HG03039 (cell line): ENCODE data around the gene SLC34A1.
"Not testable (repeated sequence)": the region's sequence is repeated elsewhere in the genome, so short reads cannot be mapped to it uniquely, and the experiment has no call there.

Experiments used
- ATAC-seq: cut with Tn5 transposase; IDR thresholded peaks from one replicate; pipeline ENCODE4 v1.9.1; 2021; ENCODE audit warnings: mild to moderate bottlenecking, moderate library complexity; ENCODE audit not compliant: unreplicated experiment

SLC34A1 gene

DNA sequence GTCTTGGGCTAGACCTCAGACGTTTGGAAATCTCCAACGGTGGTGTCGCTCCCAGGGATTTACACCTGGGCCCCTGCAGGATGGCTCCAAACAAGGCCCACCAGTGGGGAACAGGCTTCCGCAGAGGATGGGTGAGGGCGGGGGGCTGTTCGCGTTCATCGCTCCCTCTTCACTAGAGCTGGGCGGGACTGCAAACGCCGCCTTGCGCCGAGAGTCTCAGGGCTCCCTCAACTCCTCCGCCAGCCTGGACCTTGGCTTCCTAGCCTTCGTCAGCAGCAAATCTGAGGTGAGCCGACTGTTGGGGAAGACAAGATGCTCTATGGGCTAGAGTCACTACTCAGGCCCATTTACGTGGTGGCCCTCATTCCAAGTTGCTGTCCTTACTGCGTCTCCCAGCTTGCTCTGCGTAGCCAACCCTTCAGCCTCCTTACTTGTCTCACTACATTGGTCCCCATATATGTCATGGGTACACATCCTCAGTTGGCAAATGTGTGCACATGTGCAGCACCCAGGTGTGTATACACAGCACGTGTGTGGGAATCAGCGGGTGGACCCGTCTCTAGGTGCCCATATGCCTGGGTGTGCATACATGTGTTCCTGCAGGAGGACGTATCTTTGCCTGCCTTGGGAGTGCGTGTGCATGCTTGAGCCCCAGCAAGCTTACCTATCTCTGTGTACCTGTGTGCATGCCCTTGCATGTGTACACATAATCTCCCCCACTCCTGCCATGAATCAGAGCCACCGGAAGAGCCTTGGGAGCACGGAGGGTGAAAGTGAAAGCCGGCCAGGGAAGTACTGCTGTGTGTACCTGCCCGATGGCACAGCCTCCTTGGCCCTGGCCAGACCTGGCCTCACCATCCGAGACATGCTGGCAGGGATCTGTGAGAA lies 16.0 kb upstream of the SLC34A1 start:
- ATAC-seq, result no peak

DNA sequence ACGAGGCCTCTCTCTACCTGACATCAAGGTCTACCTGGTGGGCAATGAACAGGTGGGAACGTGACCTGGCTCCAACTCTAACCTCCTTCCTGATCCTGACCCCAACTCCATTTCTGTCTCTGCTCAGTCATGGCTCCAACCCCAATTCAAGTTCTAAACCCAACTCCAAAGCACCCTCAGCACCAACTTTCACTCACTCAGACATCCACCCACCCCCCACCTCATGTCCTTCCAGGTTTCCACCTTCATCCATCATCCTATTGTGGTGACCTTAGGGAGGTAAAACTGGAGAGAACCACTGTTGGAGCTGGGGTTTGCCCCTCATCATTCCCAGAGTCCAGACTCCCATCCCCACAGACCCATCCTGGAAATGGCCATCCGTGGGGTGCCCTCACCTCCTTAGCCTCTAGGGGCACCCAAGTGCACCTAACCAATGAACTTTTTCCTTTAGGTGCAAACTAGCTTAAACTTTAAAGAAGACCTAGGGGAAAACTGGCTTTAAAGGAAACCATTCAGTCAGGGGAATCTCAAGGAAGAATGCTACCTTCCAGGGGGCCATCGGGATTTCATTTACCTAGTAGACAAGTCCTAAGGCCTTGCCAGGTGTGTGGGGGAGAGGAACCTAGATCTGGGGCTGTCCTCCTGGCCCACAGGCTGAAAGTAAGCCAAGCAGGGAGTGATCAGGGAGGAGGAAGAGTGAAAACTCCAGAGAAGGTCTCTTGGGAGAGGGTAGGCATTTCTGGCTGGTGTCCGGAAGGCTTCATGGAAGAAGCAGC lies 15.2 kb upstream of the SLC34A1 start:
- no peak for ATAC-seq

DNA sequence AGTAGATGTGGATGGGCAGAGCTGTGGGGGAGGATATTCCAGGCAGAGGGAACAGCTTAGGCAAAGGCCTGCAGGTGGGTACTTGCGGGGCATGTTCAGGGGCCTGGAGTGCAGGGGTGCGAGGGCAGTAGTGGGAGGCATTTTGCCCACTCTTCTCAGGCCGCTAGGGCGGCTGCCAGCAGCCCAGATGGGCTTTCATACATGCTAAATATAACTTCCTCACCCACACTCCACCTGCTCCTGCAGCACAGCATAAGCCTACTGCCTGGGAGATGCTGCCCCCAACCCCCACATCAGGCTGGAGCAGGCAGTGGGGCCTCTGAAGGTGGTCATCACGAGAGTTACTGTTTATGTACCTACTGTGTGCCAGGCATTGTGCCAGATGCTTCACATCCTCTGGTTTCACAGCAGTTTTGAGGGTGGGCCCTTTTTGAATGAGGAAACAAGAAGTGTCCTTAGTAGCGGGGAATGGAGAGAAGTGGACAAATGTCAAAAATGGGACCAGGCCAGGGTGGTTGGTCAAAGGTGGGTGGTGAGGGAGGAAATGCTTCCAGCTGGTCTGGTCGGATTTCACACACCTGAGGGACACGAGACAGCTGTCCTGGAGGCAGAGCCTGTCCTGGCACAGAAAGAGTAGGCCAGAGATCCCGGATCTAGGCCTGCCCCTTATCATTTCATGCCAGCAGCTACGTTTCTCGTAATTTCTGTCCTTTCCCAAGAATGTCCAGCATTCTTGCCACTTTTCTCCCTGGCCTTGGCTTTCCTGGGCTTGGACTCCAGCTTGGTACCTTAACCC lies 14.4 kb upstream of the SLC34A1 start:
- no peak for ATAC-seq

DNA sequence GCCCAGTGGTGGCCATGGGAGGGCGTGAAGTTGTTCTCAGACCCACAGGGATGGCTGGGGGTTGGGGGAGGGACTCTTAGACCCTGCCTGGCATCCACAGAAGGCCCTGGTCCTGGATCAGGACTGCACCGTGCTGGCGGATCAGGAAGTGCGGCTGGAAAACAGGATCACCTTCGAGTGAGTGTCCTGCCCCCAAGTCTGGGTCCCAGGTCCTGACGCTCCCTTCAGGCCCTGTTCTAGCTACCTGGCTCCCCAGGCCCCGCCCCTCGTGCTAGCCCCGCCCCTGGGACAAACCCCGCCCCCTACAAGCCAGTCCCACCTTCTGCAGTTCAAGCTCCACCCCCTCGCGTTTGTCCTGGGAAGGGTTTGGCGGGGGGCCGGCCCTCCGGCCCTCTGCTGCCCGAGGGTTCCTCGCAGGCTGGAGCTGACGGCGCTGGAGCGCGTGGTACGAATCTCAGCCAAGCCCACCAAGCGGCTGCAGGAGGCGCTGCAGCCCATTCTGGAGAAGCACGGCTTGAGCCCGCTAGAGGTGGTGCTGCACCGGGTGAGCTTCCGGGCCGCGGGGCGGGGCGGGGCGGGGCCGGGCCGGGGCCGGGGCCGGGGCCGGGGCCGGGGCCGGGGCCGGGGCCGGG lies 13.6 kb upstream of the SLC34A1 start:
- ATAC-seq, result no peak

DNA sequence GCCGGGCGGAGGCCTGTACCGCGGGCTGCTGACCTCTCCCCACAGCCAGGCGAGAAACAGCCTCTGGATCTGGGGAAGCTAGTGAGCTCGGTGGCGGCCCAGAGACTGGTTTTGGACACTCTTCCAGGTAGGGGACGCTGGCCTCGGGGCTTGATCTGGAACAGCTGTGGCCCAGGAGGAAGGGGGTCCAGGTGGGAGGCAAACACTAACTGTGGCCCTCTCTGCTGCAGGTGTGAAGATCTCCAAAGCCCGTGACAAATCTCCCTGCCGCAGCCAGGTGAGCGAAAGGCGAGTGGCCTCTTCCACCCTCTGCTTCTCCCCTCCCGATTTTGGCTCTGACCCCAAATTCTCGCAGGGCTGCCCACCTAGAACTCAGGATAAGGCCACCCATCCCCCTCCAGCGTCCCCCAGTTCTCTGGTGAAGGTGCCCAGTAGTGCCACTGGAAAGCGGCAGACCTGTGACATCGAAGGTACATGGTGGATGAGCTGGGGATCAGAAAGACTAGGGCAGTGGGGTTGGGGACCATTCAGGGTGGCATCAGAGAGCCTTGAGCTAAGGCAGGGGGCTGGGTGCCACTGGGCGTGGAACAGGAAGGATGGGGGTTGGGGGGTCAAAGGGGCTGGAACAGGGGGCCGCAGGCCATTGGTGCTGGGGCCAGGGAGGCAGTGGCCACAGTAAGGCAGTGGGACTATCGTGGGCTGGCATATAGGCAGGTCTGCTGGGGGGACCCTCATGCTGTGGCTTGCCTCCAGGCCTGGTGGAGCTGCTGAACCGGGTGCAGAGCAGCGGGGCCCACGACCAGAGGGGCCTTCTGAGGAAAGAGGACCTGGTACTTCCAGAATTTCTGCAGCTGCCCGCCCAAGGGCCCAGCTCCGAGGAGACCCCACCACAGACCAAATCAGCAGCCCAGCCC lies 12.9 kb upstream of the SLC34A1 start:
- ATAC-seq, result no peak

DNA sequence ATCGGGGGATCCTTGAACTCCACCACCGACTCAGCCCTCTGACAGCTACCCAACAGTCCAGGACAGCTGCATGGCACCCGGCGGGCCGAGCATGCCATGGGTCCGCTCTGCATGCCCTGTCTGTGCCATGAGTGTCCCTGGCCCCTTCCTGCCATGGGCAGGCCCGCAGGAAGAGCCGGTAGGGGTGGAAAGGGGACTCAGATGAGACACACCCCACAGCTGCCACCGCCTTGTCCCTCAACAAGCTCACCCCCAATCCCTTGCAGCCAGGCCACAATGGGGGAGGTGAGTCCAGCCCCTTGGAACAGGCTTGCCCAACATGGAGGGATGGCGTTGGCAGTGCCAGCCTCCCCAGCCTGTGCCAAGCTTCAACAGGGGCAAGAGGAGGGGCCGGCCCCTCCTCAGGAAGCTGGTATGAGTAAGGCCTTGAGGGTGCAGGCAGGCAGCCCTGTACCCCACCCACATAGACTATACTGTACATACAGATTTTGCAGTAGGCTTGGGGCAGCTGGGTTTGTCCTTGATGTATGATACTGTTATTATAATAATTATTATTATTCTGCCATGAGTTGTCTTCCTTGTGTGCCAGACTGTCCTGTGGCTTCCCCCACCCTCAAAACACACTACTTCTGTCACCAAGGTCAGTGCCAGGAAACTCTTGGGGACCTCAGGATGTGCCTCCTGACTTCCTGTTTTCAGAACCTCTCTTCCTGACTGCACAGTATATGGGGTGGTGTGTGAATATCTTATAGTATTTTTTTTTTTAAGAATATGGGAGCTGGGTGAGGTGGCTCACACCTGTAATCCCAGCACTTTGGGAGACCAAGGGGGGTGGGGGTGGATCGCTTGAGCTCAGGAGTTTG lies 12.0 kb upstream of the SLC34A1 start:
- ATAC-seq, result no peak

DNA sequence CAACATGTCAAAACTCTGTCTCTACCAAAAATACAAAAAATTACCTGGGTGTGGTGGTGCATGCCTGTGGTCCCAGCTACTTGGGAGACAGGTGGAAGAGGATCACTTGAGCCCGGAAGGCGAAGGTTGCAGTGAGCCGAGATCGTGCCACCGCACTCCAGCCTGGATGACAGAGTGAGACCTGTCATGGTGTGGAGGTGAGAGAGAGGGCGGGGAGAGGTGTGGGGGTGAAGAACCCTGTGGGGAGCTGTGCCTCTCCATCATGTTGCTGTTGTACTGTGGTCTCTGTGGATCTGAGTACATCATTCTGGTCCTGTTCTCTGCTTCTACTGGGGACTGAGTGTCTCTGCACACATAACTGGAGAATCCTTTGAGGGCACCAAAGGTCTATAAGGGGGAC lies 11.3 kb upstream of the SLC34A1 start:
- no peak for ATAC-seq

DNA sequence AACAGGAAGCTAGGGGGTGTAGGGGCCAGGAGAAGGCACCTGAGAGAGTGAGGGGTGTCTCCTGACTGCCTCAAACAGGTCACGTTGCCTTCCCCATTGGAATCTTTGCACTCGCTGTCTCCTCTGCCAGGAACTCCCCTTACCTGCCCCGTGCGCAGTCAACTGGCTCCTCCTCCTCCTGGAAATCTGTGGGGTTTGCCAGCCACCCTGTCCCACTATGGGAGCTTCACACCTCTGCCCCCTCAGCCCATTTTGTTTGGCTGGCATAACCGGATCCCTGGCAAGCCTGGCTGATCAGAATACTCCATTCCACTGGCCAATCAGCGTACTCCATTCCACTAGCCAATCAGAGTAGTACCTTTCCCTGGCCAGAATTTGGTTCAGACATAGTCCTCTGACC lies 10.4 kb upstream of the SLC34A1 start:
- ATAC-seq, result no peak

DNA sequence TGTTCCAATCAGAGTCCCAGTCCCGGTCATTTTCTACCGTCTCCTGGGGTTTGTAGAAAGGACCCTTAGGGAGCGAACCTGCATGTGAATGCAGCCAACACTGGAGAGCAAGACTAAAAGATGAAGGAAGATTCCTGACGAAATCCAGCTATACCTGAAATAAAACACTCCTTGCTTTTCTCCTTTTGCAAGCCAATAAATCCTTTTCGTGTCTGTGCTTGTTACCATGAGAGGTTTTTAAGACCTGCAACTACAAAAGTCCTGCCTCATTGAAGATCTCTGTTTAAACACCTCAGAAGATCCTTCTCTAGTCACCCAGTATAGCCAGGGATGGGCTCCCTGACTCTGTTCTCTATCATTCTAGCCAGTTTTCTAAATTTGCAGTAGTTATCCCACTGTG lies 10.0 kb upstream of the SLC34A1 start:
- ATAC-seq, result no peak

DNA sequence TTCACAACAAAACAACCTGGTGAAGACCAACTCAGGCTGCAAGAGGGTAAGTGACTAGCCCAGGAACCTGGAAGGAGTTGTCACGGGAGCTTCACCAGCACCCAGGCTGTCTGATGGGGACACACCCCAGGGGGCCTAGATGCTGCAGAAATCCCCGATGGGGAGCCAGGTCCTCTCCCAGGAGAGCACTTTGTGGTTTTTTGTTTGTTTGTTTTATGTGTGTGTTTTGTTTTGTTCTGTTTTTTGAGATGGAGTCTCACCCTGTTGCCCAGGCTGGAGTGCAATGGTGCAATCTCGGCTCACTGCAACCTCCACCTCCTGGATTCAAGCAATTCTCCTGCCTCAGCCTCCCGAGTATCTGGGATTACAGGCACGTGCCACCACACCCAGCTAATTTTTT lies 8.7 kb upstream of the SLC34A1 start:
- not testable (repeated sequence) for ATAC-seq

DNA sequence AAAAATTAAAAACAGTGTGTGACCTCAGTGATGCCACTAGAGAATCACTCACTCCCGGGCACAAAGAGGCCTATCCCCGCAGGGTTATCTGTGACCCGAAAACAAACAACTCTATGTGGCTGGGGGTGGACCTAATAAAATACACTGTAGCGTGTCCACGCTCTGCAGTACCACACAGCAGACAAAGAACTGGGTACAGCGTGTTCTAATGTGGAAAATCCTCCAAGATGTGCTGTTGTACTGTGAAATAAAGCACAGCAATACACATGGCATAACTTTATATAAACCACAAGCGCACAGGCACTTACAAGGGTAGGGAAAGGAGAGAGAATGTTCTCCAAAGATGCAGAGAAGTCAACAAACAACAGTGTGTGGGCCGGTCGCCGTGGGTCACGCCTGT lies 8.1 kb upstream of the SLC34A1 start:
- no peak for ATAC-seq

DNA sequence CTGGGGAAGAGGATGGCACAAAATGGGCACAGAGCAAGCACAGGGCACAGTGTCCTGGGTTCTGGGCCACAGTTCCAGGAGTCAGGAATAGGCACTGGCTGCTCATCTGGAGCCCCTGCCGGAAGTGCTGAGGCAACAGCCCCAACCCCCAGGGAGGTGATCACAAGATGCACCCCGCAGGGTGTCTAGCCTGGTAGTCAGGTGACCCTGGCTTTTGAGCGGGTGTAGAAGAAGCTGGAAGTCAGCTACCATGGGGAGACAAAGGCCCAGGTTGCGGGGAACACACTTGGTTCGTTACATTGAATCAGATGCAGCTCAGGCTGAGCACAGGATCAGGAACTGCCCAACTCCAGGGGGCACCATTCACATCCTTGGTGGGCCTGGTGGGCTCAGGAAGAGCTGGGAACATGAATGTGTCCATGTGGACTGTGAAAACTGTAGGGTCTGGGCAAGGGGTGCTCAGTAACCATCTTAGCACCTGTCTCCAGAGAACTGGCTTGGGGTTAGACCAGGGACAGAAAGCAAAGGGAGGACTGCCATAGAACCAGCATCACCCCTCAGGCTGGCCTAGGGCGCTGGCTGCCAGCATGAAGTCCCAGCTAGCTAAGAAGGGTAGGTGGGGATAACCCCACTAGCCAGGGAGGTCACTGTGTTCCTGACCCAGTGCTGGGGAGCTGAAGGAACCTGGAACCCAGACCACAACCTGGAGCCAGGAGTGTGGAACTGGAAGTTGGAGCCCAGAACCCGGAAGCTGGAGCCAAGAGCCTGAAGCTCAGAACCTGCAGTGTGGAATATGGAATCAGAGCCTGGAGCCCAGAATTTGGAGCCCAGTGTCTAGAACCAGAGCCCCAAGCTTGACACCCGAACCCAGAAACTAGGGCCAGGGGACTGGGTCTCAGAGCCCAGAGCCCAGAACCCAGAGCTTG lies 6.1 kb upstream of the SLC34A1 start:
- ATAC-seq, result no peak

DNA sequence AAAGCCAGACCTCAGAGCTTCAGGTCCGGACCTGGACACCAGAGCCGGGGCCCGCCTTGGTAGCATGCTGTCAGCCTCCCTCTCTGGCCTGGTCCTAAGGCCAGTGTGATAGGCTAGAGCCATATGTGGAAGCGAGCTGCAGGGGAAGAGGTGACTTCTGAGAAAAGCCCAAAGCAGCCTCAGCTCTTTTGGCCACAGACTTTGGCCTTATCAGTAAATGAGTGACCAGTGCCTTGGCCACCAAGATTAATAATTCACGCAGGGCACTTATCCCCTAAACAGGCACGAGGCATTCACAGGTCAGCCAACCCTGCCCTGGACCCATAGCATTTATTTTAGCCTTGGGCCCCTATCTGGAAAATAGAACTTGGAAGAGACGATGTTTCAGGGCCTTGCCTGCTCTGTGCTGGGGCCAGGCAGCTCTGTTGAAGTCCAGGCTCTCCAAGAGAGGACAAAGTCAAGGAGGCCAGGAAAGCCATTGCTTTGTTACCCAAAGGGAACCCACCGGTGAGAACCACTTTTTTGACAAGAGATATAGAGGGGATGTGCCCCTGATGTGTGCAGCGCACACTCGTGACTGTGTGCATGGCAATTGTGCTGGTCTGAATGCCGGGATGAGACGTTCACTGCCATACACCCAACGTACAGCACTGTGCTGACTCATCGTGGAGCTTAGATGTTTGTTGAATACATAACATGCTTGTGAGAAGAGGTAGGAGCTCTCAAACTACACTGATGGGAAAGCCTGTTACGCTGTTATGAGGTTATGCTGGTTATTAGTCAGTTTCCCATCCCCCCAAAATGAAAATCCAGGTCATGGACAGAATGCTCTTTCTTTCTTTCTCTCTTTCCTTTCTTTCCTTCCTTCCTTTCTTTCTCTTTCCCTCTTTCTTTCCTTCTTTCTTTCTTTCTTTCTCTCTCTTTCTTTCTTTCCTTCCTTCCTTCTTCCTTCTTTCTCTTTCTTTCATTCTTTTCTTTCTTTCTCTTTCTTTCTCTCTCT lies 5.0 kb upstream of the SLC34A1 start:
- ATAC-seq, result no peak

DNA sequence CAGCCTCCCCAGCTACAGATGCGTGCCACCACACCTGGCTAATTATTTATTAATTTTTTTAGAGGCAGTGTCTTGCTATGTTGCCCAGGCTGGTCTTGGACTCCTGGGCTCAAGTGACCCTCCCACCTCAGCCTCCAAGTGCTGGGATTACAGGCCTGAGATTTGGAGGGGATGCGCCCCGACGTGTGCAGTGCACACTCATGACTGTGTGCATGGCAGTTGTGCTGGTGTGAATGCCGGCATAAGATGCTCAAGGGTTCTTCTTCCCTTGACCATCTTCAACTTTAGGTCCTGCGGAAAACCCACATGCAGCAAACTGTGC lies 3.5 kb upstream of the SLC34A1 start:
- ATAC-seq, result no peak

DNA sequence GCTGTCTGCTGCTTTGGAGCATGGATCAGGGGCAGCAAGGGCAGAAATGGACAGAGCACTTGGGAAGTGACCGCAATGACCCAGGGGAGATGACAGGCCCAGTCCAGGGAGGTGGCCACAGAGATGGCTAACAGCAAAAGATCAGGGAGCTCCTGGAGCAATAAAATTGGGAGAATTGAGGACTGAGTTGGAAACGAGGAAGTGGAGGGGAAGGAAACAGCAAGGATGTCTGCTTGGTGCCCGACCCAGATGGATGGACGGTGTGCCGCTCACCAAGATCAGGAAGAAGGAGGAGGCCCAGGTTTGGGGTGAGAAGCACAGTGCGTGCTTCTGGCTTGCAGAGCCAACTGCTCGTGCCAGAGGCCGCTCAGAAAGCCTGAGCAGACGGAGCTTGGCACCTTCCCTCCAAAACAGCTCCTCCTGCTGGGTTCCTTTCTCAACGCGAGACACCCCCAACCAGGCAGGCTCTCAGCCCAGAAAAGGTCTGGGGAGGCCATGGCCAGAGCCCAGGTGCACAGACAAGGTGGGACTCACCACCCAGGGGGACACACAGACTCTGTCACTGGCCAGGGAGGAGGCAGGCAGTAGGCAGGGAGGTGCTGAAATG lies 1.7 kb upstream of the SLC34A1 start:
- no peak for ATAC-seq

DNA sequence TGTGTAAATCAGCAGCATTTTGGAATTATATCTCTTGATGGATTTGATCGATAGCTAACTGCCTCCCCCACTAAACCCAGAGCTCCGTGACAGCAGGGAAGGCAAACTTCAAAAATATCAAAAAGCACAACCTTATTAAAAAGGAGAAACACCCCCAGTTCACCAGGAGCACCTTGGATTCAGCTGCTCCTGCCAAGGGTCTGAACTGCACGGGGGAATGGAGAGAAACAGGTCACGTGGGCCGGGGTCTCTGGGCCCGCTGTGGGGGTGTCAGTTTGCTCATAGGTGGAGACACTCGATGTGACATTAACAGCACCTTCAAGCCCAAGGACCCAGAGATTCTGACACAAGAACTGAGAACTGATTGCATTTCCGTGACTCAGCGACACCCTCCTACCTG lies 1.1 kb upstream of the SLC34A1 start:
- ATAC-seq, result no peak
